NT2/D1 (cell line): ENCODE results near the gene PATJ.

ENCODE experiments used
- SUZ12 ChIP-seq: IDR thresholded peaks from 2 replicates; pipeline ENCODE4 v1.6.1; 2011; ENCODE audit not compliant: insufficient read length, insufficient read depth; ENCODE audit errors: extremely low read depth
- YY1 ChIP-seq: IDR thresholded peaks from 2 replicates; pipeline ENCODE4 v1.6.1; 2011; ENCODE audit not compliant: insufficient read length, insufficient read depth
- ZNF274 ChIP-seq: IDR thresholded peaks from 2 replicates; pipeline ENCODE4 v1.6.1; 2011; ENCODE audit warnings: mild to moderate bottlenecking, low read depth, low read length

DNA sequence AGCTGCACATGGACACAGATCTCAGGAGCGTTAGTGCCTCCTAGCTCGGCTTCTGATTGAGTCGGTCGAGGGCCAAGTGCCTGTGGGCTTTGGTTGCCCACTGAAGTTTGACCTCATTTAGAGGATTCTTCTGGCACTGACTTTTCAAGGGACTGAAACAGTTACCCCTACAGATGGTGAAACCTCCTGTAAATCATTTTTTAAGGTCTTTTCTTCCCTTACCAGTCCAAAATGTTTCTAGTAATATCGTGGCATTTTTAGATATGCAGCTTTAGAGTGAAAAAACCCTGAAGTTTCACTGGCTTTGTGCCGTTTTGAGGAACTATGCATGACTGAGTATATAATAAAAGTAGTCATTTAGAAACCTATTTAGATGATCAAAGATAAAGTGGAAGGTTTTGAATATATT, 417.7 kb downstream of the PATJ start:
- TF ChIP-seq SUZ12 (no peak), YY1 (no peak), ZNF274 (no peak)
